Spinal cord (tissue), 10 donors: ENCODE measurements around the gene ZNF236. TPM values are rescaled to one million over a fixed set of nuclear protein-coding genes. Genes with fewer than 3 reads are reported as not detected.

Experiments
- DNase-seq, 6 donors: peaks; one replicate each; pipeline versions ENCODE4 v3.0.0 to v3.0.0-alpha.2; 2013 to 2015; ENCODE audit warnings: low spot score in 6 of 6, low read depth in 4 of 6
- H3K27ac ChIP-seq: one replicate; pipeline ENCODE4 v1.5.1; 2013; ENCODE audit warnings: low read depth, low read length, control low read depth
- H3K27me3 ChIP-seq: one replicate; pipeline ENCODE4 v1.6.1; 2013; ENCODE audit warnings: low read length; ENCODE audit not compliant: control insufficient read depth, insufficient read depth
- H3K36me3 ChIP-seq: one replicate; pipeline ENCODE4 v1.6.1; 2013; ENCODE audit warnings: low read length; ENCODE audit not compliant: control insufficient read depth, insufficient read depth
- H3K4me1 ChIP-seq: one replicate; pipeline ENCODE4 v1.6.1; 2013; ENCODE audit warnings: low read length; ENCODE audit not compliant: control insufficient read depth, insufficient read depth
- H3K4me3 ChIP-seq: one replicate; pipeline ENCODE4 v1.5.1; 2013; ENCODE audit warnings: low read depth, low read length, control low read depth
- H3K9me3 ChIP-seq: one replicate; pipeline ENCODE4 v1.6.1; 2013; ENCODE audit warnings: low read length; ENCODE audit not compliant: control insufficient read depth, insufficient read depth
- WGBS: methylation state at CpG from one replicate; pipeline ENCODE4 v1.1.5; 2013; ENCODE audit warnings: missing lambda C conversion rate; ENCODE audit not compliant: insufficient coverage; 5-methylcytosine and 5-hydroxymethylcytosine counted together
- polyA plus RNA-seq, 2 donors: library from polyadenylated mRNA; unstranded; fragments of 120-200 nt; gene quantifications; one replicate each; pipeline ENCODE4 v1.2.1, GENCODE V29; 2013; ENCODE audit not compliant: insufficient read length in 2 of 2
- total RNA-seq, 2 donors: library from RNA; depleted of rRNA in 1 of 2; stranded (reverse); fragments of 120-200 nt in 1 of 2; fragments of >200 nt in 1 of 2; gene quantifications; one replicate each; pipeline versions ENCODE4 v1.2.3 to v1.2.4, GENCODE V29; 2013 to 2014
- donor health status: healthy.

ZNF236 gene
- total and polyA plus RNA-seq, 4 donors = 7.6 to 23.0 (median 13.6) TPM

GRCh38 chr18:76846217-76846616 lies 23.9 kb downstream of the ZNF236 start:
- H3K4me1 ChIP-seq = no peaks in the 10 kb centered on the region
- no peaks in the 10 kb centered on the region for H3K36me3 ChIP-seq
- DNase-seq = no peak
- no peak overlapping the region for H3K27ac ChIP-seq
- no peaks in the 10 kb centered on the region for H3K9me3 ChIP-seq
- no peaks in the 10 kb centered on the region for H3K27me3 ChIP-seq
- 98% methylated on average over 4 of the region's 5 CpGs for WGBS
- H3K4me3 ChIP-seq = no peak overlapping the region

GRCh38 chr18:76847916-76848315 lies 25.6 kb downstream of the ZNF236 start:
- WGBS = 40% methylated on average over 1 of the region's 2 CpGs
- Histone ChIP-seq H3K27ac (no peak overlapping the region), H3K27me3 (no peaks in the 10 kb centered on the region), H3K4me3 (no peak overlapping the region), H3K4me1 (no peaks in the 10 kb centered on the region), H3K9me3 (no peaks in the 10 kb centered on the region), H3K36me3 (peaks cover 5% of the 10 kb centered on the region)
- DNase-seq = no peak

GRCh38 chr18:76850112-76850511 lies 27.8 kb downstream of the ZNF236 start:
- DNase-seq = no peak
- Histone ChIP-seq H3K4me1 (no peaks in the 10 kb centered on the region), H3K4me3 (no peak overlapping the region), H3K36me3 (peaks cover 5% of the 10 kb centered on the region), H3K27me3 (no peaks in the 10 kb centered on the region), H3K27ac (no peak overlapping the region), H3K9me3 (no peaks in the 10 kb centered on the region)
- no CpG with 5 or more reads among the region's 1 CpG for WGBS

- no peaks in the 10 kb centered on the region for H3K9me3 ChIP-seq
- 90% methylated on average over 4 of the region's 4 CpGs for WGBS
- H3K27ac ChIP-seq = no peak overlapping the region
- DNase-seq = no peak
- no peaks in the 10 kb centered on the region for H3K4me1 ChIP-seq
- no peak overlapping the region for H3K4me3 ChIP-seq
- peaks cover 13% of the 10 kb centered on the region for H3K36me3 ChIP-seq
- no peaks in the 10 kb centered on the region for H3K27me3 ChIP-seq
Observed at GRCh38 chr18:76855594-76855993, 33.2 kb downstream of the ZNF236 start.

GRCh38 chr18:76857476-76857875 lies 35.1 kb downstream of the ZNF236 start:
- 100% methylated on average over 1 of the region's 4 CpGs for WGBS
- Histone ChIP-seq H3K4me1 (no peaks in the 10 kb centered on the region), H3K27ac (no peak overlapping the region), H3K9me3 (no peaks in the 10 kb centered on the region), H3K4me3 (no peak overlapping the region), H3K27me3 (no peaks in the 10 kb centered on the region), H3K36me3 (peaks cover 16% of the 10 kb centered on the region)
- no peak for DNase-seq

- WGBS = 93% methylated on average over 7 of the region's 14 CpGs
Observed at GRCh38 chr18:76859474-76860339, 37.4 kb downstream of the ZNF236 start.

GRCh38 chr18:76860411-76860810 lies 38.1 kb downstream of the ZNF236 start:
- no peaks in the 10 kb centered on the region for H3K9me3 ChIP-seq
- peaks cover 17% of the 10 kb centered on the region for H3K36me3 ChIP-seq
- H3K4me3 ChIP-seq = no peak overlapping the region
- no peak overlapping the region for H3K27ac ChIP-seq
- H3K27me3 ChIP-seq = no peaks in the 10 kb centered on the region
- WGBS = no CpG with 5 or more reads among the region's 6 CpGs
- DNase-seq = no peak
- no peaks in the 10 kb centered on the region for H3K4me1 ChIP-seq

More at GRCh38 chr18:76859474-76860339, 37.4 kb downstream of the ZNF236 start:
- no peak for DNase-seq
- H3K9me3 ChIP-seq = no peaks in the 10 kb centered on the region
- no peaks in the 10 kb centered on the region for H3K4me1 ChIP-seq
- no peaks in the 10 kb centered on the region for H3K27me3 ChIP-seq
- H3K27ac ChIP-seq = no peak overlapping the region
- H3K36me3 ChIP-seq = peaks cover 17% of the 10 kb centered on the region
- H3K4me3 ChIP-seq = no peak overlapping the region

- WGBS = 42% methylated on average over 6 of the region's 9 CpGs
- H3K36me3 ChIP-seq = peaks cover 23% of the 10 kb centered on the region
- no peak overlapping the region for H3K4me3 ChIP-seq
Observed at GRCh38 chr18:76866666-76867065, 44.3 kb downstream of the ZNF236 start.

GRCh38 chr18:76873311-76873710 lies 51.0 kb downstream of the ZNF236 start:
- WGBS = 91% methylated on average over 6 of the region's 6 CpGs
- Histone ChIP-seq H3K9me3 (no peaks in the 10 kb centered on the region), H3K27ac (no peak overlapping the region), H3K36me3 (peaks cover 24% of the 10 kb centered on the region), H3K4me1 (peaks cover 8% of the 10 kb centered on the region), H3K27me3 (no peaks in the 10 kb centered on the region), H3K4me3 (no peak overlapping the region)
- no peak for DNase-seq

More at GRCh38 chr18:76866666-76867065, 44.3 kb downstream of the ZNF236 start:
- H3K9me3 ChIP-seq = no peaks in the 10 kb centered on the region
- H3K27me3 ChIP-seq = no peaks in the 10 kb centered on the region
- no peak overlapping the region for H3K27ac ChIP-seq
- peaks cover 13% of the 10 kb centered on the region for H3K4me1 ChIP-seq
- DNase-seq = no peak

- Histone ChIP-seq H3K36me3 (peaks cover 20% of the 10 kb centered on the region), H3K9me3 (no peaks in the 10 kb centered on the region), H3K4me3 (no peak overlapping the region), H3K4me1 (peaks cover 8% of the 10 kb centered on the region), H3K27ac (no peak overlapping the region), H3K27me3 (no peaks in the 10 kb centered on the region)
- DNase-seq = no peak
- WGBS = 96% methylated on average over 17 of the region's 17 CpGs
Observed at GRCh38 chr18:76873713-76874112, 51.4 kb downstream of the ZNF236 start.
